OCI-LY1 (cell line): ENCODE data around the gene ARHGAP6.

ENCODE experiments used
- H2AFZ ChIP-seq: fragments of 200-600 bp; sonication (generic), shearing (Covaris generic); 2 replicates; pipeline ENCODE4 v1.6.0; 2014; ENCODE audit warnings: antibody characterized with exemption, mild to moderate bottlenecking, low read length
- H3F3A ChIP-seq: fragments of 200-600 bp; sonication (generic), shearing (Covaris generic); 2 replicates; pipeline ENCODE4 v1.6.0; 2014; ENCODE audit warnings: mild to moderate bottlenecking, antibody characterized with exemption, low read length, moderate library complexity; ENCODE audit not compliant: insufficient read depth
- H3K27ac ChIP-seq: fragments of 200-600 bp; sonication (generic); 2 replicates; pipeline ENCODE4 v1.5.1; 2014; ENCODE audit warnings: low read length, mixed run types, mild to moderate bottlenecking, low read depth; ENCODE audit not compliant: poor library complexity, severe bottlenecking
- H3K27me3 ChIP-seq: fragments of 200-600 bp; sonication (generic); 2 replicates; pipeline ENCODE4 v1.6.0; 2014; ENCODE audit warnings: antibody characterized with exemption, mild to moderate bottlenecking, low read length, moderate library complexity; ENCODE audit not compliant: insufficient read depth
- H3K36me3 ChIP-seq: fragments of 200-600 bp; sonication (generic); 2 replicates; pipeline ENCODE4 v1.6.1; 2014; ENCODE audit warnings: mild to moderate bottlenecking, antibody characterized with exemption, low read length, moderate library complexity, mixed read lengths; ENCODE audit not compliant: insufficient read depth
- H3K4me1 ChIP-seq: fragments of 200-600 bp; sonication (generic); 2 replicates; pipeline ENCODE4 v1.5.1; 2014; ENCODE audit warnings: mild to moderate bottlenecking, low read length, moderate library complexity; ENCODE audit not compliant: insufficient read depth, severe bottlenecking
- H3K4me2 ChIP-seq: fragments of 200-600 bp; sonication (generic), shearing (Covaris generic); 2 replicates; pipeline ENCODE4 v1.6.1; 2014; ENCODE audit warnings: low read length
- H3K4me3 ChIP-seq: fragments of 200-600 bp; sonication (generic); 2 replicates; pipeline ENCODE4 v1.5.1; 2014; ENCODE audit warnings: low read length, low read depth, mild to moderate bottlenecking, mixed read lengths; ENCODE audit not compliant: poor library complexity, severe bottlenecking
- H3K79me2 ChIP-seq: fragments of 200-600 bp; shearing (Covaris generic); 2 replicates; pipeline ENCODE4 v1.6.1; 2016; ENCODE audit warnings: mixed run types, low read length, mixed read lengths; ENCODE audit not compliant: insufficient read depth
- H3K9ac ChIP-seq: fragments of 200-600 bp; sonication (generic), shearing (Covaris generic); 2 replicates; pipeline ENCODE4 v1.6.1; 2014; ENCODE audit warnings: mild to moderate bottlenecking, low read length, mixed read lengths
- H3K9me2 ChIP-seq: fragments of 200-600 bp; sonication (generic), shearing (Covaris generic); 2 replicates; pipeline ENCODE4 v1.6.1; 2014; ENCODE audit warnings: low read depth, mild to moderate bottlenecking, low read length, mixed read lengths
- H3K9me3 ChIP-seq: fragments of 200-600 bp; shearing (Covaris generic); 2 replicates; pipeline ENCODE4 v1.6.1; 2014; ENCODE audit warnings: low read length, mixed read lengths
- H4K20me1 ChIP-seq: fragments of 200-600 bp; sonication (generic), shearing (Covaris generic); 2 replicates; pipeline ENCODE4 v1.6.0; 2016; ENCODE audit warnings: mild to moderate bottlenecking, low read length; ENCODE audit not compliant: insufficient read depth
- CTCF ChIP-seq: fragments of 200-600 bp; sonication (generic), shearing (Covaris generic); IDR thresholded peaks from 2 replicates; pipeline ENCODE4 v1.5.1; 2017; ENCODE audit warnings: mild to moderate bottlenecking, antibody characterized with exemption, low read length, moderate library complexity, mixed read lengths
- EZH2 ChIP-seq: fragments of 200-600 bp; sonication (generic), shearing (Covaris generic); IDR thresholded peaks from 2 replicates; pipeline ENCODE4 v1.8.0; 2017; ENCODE audit warnings: borderline replicate concordance, mixed run types, mild to moderate bottlenecking, antibody characterized with exemption, low read length, moderate library complexity, mixed read lengths

ARHGAP6 gene

GRCh38 chrX:11103751-11104150, 562.0 kb downstream of the ARHGAP6 start:
- Histone ChIP-seq H3K27me3 (no peaks in the 10 kb centered on the region), H3K27ac (no peak overlapping the region), H3K9me2 (no peaks in the 10 kb centered on the region)

GRCh38 chrX:11103006-11103405, 562.7 kb downstream of the ARHGAP6 start:
- no peak overlapping the region for H3K27ac ChIP-seq
- H4K20me1 ChIP-seq, result no peaks in the 10 kb centered on the region
- TF ChIP-seq CTCF (no peak), EZH2 (no peak)
- no peak overlapping the region for H3K4me2 ChIP-seq
- H3K9me2 ChIP-seq, result no peaks in the 10 kb centered on the region
- no peak overlapping the region for H3K4me3 ChIP-seq
- H3F3A ChIP-seq, result no peaks in the 10 kb centered on the region
- H3K9ac ChIP-seq, result no peak overlapping the region
- no peaks in the 10 kb centered on the region for H3K79me2 ChIP-seq
- no peaks in the 10 kb centered on the region for H3K9me3 ChIP-seq
- no peak overlapping the region for H2AFZ ChIP-seq
- H3K4me1 ChIP-seq, result no peaks in the 10 kb centered on the region
- H3K36me3 ChIP-seq, result no peaks in the 10 kb centered on the region
- no peaks in the 10 kb centered on the region for H3K27me3 ChIP-seq

More at GRCh38 chrX:11103751-11104150, 562.0 kb downstream of the ARHGAP6 start:
- no peaks in the 10 kb centered on the region for H3K79me2 ChIP-seq
- H3K4me1 ChIP-seq, result no peaks in the 10 kb centered on the region
- H3K9ac ChIP-seq, result no peak overlapping the region
- no peaks in the 10 kb centered on the region for H3K9me3 ChIP-seq
- no peak overlapping the region for H2AFZ ChIP-seq
- no peak overlapping the region for H3K4me3 ChIP-seq
- no peaks in the 10 kb centered on the region for H3F3A ChIP-seq
- no peak overlapping the region for H3K4me2 ChIP-seq
- H3K36me3 ChIP-seq, result no peaks in the 10 kb centered on the region
- TF ChIP-seq CTCF (no peak), EZH2 (no peak)
- no peaks in the 10 kb centered on the region for H4K20me1 ChIP-seq

- no peaks in the 10 kb centered on the region for H3K79me2 ChIP-seq
- no peaks in the 10 kb centered on the region for H3K9me2 ChIP-seq
- no peak for TF ChIP-seq EZH2
- TF ChIP-seq CTCF, result peak; percentile 46
- H2AFZ ChIP-seq, result no peak overlapping the region
- H3K9ac ChIP-seq, result no peak overlapping the region
- H3K4me2 ChIP-seq, result no peak overlapping the region
- H3K4me1 ChIP-seq, result no peaks in the 10 kb centered on the region
- no peaks in the 10 kb centered on the region for H3K36me3 ChIP-seq
- H3F3A ChIP-seq, result no peaks in the 10 kb centered on the region
- no peak overlapping the region for H3K4me3 ChIP-seq
- H3K27ac ChIP-seq, result no peak overlapping the region
- H4K20me1 ChIP-seq, result no peaks in the 10 kb centered on the region
- no peaks in the 10 kb centered on the region for H3K9me3 ChIP-seq
- no peaks in the 10 kb centered on the region for H3K27me3 ChIP-seq
Measured at GRCh38 chrX:11100281-11101035, 565.3 kb downstream of the ARHGAP6 start.
